ENCODE data around the gene ADAM12.

GRCh38 chr10:126104767-126105166 lies 283.5 kb downstream of the ADAM12 start:
- TF ChIP-seq TAF1 (IDR thresholded peaks at IDR 0.05; ENCODE audit: borderline replicate concordance, low read depth, low read length) (no peak), POLR2A (IDR thresholded peaks at IDR 0.05; ENCODE audit: low read depth, low read length) (no peak)
